SK-N-MC (cell line): ENCODE measurements around the gene TST.
A peak's percentile ranks its signal among the peaks of the same experiment; 100 is the strongest.

Source experiments
- DNase-seq: peaks from one replicate; pipeline ENCODE4 v3.0.0-alpha.2; 2011; ENCODE audit warnings: low read depth, low spot score
- H3K27ac ChIP-seq: fragments of 200-600 bp; sonication (generic); 2 replicates; pipeline ENCODE4 v1.5.1; 2016; ENCODE audit warnings: mixed run types
- H3K36me3 ChIP-seq: fragments of 200-600 bp; sonication (generic); 2 replicates; pipeline ENCODE4 v1.6.1; 2017; ENCODE audit warnings: antibody characterized with exemption, low read length, mixed read lengths; ENCODE audit not compliant: insufficient read depth
- H3K4me3 ChIP-seq: fragments of 200-600 bp; sonication (generic); 2 replicates; pipeline ENCODE4 v1.5.1; 2016
- H3K9ac ChIP-seq: fragments of 200-600 bp; sonication (generic); 2 replicates; pipeline ENCODE4 v1.8.0; 2017; ENCODE audit warnings: mixed run types, mixed read lengths; ENCODE audit not compliant: insufficient read length
- H3K9me3 ChIP-seq: fragments of 200-600 bp; sonication (generic); 2 replicates; pipeline ENCODE4 v1.6.1; 2017; ENCODE audit warnings: low read depth, mild to moderate bottlenecking, antibody characterized with exemption, low read length, moderate library complexity, mixed read lengths
- EZH2 ChIP-seq: fragments of 200-600 bp; sonication (generic); IDR thresholded peaks from one replicate; pipeline ENCODE4 v1.6.1; 2017; ENCODE audit warnings: antibody characterized with exemption
- FOXP2 ChIP-seq: optimal IDR thresholded peaks from 2 replicates; pipeline ENCODE3; 2011; ENCODE audit warnings: mild to moderate bottlenecking, moderate library complexity; ENCODE audit not compliant: insufficient read depth; ENCODE audit errors: extremely low read length, control extremely low read depth
- POLR2AphosphoS5 ChIP-seq: IDR thresholded peaks from 2 replicates; pipeline ENCODE4 v1.6.1; 2012; ENCODE audit warnings: mild to moderate bottlenecking, low read depth, low read length, borderline replicate concordance

TST gene

GRCh38 chr22:37057226-37057625, 38.0 kb upstream of the TST start:
- no peak overlapping the region for H3K4me3 ChIP-seq
- no peak for TF ChIP-seq FOXP2
- no peak for TF ChIP-seq POLR2AphosphoS5
- H3K9ac ChIP-seq: no peak overlapping the region
- H3K27ac ChIP-seq: no peak overlapping the region
- DNase-seq: no peak
- no peaks in the 10 kb centered on the region for H3K36me3 ChIP-seq
- H3K9me3 ChIP-seq: no peaks in the 10 kb centered on the region

- H3K36me3 ChIP-seq: no peaks in the 10 kb centered on the region
- H3K4me3 ChIP-seq: no peak overlapping the region
- no peak overlapping the region for H3K9ac ChIP-seq
- no peak for DNase-seq
- no peak for TF ChIP-seq FOXP2
- no peak for TF ChIP-seq EZH2
- TF ChIP-seq POLR2AphosphoS5: no peak
- H3K27ac ChIP-seq: no peak overlapping the region
- no peaks in the 10 kb centered on the region for H3K9me3 ChIP-seq
These were observed 37.0 kb upstream of the TST start for GRCh38 chr22:37056246-37056645.

GRCh38 chr22:37054600-37055365, 35.5 kb upstream of the TST start:
- Histone ChIP-seq H3K9ac (no peak overlapping the region), H3K4me3 (no peak overlapping the region), H3K27ac (no peak overlapping the region), H3K9me3 (no peaks in the 10 kb centered on the region), H3K36me3 (no peaks in the 10 kb centered on the region)
- TF ChIP-seq POLR2AphosphoS5 (no peak), EZH2 (no peak), FOXP2 (no peak)
- no peak for DNase-seq

GRCh38 chr22:37054056-37054395, 34.8 kb upstream of the TST start:
- no peak overlapping the region for H3K4me3 ChIP-seq
- no peaks in the 10 kb centered on the region for H3K9me3 ChIP-seq
- H3K36me3 ChIP-seq: no peaks in the 10 kb centered on the region
- no peak overlapping the region for H3K9ac ChIP-seq
- TF ChIP-seq FOXP2 (no peak), POLR2AphosphoS5 (no peak), EZH2 (no peak)
- H3K27ac ChIP-seq: no peak overlapping the region
- DNase-seq: no peak

GRCh38 chr22:37053310-37054055, 34.2 kb upstream of the TST start:
- Histone ChIP-seq H3K9ac (no peak overlapping the region), H3K4me3 (no peak overlapping the region), H3K27ac (no peak overlapping the region), H3K9me3 (no peaks in the 10 kb centered on the region), H3K36me3 (no peaks in the 10 kb centered on the region)
- TF ChIP-seq FOXP2 (no peak), POLR2AphosphoS5 (no peak), EZH2 (no peak)
- no peak for DNase-seq

- no peak overlapping the region for H3K4me3 ChIP-seq
- no peak overlapping the region for H3K9ac ChIP-seq
- no peak for DNase-seq
- TF ChIP-seq EZH2: no peak
- no peak for TF ChIP-seq FOXP2
- no peak for TF ChIP-seq POLR2AphosphoS5
- H3K27ac ChIP-seq: no peak overlapping the region
- H3K36me3 ChIP-seq: no peaks in the 10 kb centered on the region
- no peaks in the 10 kb centered on the region for H3K9me3 ChIP-seq
These were observed 33.4 kb upstream of the TST start for GRCh38 chr22:37052386-37053309.

- H3K9ac ChIP-seq: no peak within 1 kb of the TSS
- H3K36me3 ChIP-seq: no peaks in the 10 kb centered on the region
- H3K4me3 ChIP-seq: peak within 1 kb of the TSS; percentile 28; the same call in 1 of the 2 replicates
- H3K27ac ChIP-seq: no peak within 1 kb of the TSS
- DNase-seq: no peak
- no peaks in the 10 kb centered on the region for H3K9me3 ChIP-seq
- TF ChIP-seq EZH2: no peak
- TF ChIP-seq FOXP2: no peak
- no peak for TF ChIP-seq POLR2AphosphoS5
These were observed 32.4 kb upstream of the TST start, which contains the start of gene KCTD17 for GRCh38 chr22:37051391-37052385. Gene KCTD17 (plus strand): TSS chr22:37051742. CDS start chr22:37051761, 19 bp downstream.

- TF ChIP-seq POLR2AphosphoS5 (no peak), FOXP2 (no peak), EZH2 (no peak)
- no peak for DNase-seq
- Histone ChIP-seq H3K9ac (no peak overlapping the region), H3K4me3 (no peak overlapping the region), H3K9me3 (no peaks in the 10 kb centered on the region), H3K36me3 (no peaks in the 10 kb centered on the region), H3K27ac (no peak overlapping the region)
These were observed 31.7 kb upstream of the TST start for GRCh38 chr22:37050913-37051312.
